ENCODE measurements around the gene PRKAG3.

- TF ChIP-seq, protein P1, sequence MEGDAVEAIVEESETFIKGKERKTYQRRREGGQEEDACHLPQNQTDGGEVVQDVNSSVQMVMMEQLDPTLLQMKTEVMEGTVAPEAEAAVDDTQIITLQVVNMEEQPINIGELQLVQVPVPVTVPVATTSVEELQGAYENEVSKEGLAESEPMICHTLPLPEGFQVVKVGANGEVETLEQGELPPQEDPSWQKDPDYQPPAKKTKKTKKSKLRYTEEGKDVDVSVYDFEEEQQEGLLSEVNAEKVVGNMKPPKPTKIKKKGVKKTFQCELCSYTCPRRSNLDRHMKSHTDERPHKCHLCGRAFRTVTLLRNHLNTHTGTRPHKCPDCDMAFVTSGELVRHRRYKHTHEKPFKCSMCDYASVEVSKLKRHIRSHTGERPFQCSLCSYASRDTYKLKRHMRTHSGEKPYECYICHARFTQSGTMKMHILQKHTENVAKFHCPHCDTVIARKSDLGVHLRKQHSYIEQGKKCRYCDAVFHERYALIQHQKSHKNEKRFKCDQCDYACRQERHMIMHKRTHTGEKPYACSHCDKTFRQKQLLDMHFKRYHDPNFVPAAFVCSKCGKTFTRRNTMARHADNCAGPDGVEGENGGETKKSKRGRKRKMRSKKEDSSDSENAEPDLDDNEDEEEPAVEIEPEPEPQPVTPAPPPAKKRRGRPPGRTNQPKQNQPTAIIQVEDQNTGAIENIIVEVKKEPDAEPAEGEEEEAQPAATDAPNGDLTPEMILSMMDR (IDR thresholded peaks at IDR 0.05; ENCODE audit: borderline replicate concordance, extremely low read depth, low read length, poor library complexity, severe bottlenecking): no peak
- no peak for TF ChIP-seq EZH2 (IDR thresholded peaks at IDR 0.05; ENCODE audit: borderline replicate concordance, low read depth, low read length, severe bottlenecking)
Measured at GRCh38 chr2:218839430-218839829, 7.8 kb upstream of the PRKAG3 start.
